GM18505 (cell line): ENCODE results near the gene SLC66A3.

Experiments
- ATAC-seq: cut with Tn5 transposase; IDR thresholded peaks from one replicate; pipeline ENCODE4 v1.9.1; 2021; ENCODE audit not compliant: unreplicated experiment
- POLR2A ChIP-seq: IDR thresholded peaks from 4 replicates; pipeline ENCODE4 v1.6.1; 2011; ENCODE audit warnings: borderline replicate concordance; ENCODE audit not compliant: insufficient read depth, insufficient read length; ENCODE audit errors: extremely low read depth

SLC66A3 gene

GRCh38 chr2:11145350-11145749 lies 9.9 kb upstream of the SLC66A3 start:
- TF ChIP-seq POLR2A: no peak
- ATAC-seq: no peak

GRCh38 chr2:11146076-11146475 lies 9.2 kb upstream of the SLC66A3 start:
- TF ChIP-seq POLR2A: no peak
- no peak for ATAC-seq

DNA sequence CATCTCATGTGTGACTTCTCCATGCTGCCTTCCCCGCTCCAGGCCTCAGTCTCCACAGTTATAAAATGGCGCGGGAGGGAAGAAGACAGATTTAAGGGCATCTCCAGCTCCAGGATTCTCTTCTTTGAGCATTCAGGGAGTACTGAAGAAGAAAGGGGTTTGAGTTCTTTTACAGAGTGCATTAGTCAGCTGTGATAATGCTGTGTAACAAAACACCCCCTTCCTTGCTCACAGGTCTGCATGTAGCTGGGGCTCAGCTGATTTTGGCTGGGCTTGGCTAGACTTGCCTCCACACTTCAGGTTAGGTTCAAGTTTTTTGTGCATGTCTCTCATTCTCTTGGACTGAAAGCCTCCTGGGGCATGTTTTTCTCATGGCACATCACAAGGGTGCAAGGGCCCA lies 8.0 kb upstream of the SLC66A3 start:
- no peak for TF ChIP-seq POLR2A
- no peak for ATAC-seq

DNA sequence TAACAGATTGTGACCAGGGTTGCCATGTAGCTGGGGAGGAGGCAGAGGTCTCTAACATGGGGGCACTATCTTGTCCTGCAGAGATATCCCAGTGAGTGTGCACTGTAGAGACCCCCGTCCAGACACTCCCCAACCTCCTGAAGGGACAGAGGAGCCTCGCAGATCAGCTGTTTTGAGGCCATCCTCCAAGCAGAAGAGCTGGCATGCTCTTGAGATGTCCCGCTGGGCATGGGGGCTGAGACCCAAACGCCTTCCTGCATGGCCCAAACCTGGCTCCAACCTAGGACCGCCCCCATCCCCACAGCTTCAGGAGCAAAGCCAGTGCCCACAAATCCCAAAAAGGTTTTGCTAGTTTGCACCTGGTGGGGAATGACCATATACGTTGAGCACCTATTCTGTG lies 2.7 kb upstream of the SLC66A3 start:
- no peak for TF ChIP-seq POLR2A
- no peak for ATAC-seq

DNA sequence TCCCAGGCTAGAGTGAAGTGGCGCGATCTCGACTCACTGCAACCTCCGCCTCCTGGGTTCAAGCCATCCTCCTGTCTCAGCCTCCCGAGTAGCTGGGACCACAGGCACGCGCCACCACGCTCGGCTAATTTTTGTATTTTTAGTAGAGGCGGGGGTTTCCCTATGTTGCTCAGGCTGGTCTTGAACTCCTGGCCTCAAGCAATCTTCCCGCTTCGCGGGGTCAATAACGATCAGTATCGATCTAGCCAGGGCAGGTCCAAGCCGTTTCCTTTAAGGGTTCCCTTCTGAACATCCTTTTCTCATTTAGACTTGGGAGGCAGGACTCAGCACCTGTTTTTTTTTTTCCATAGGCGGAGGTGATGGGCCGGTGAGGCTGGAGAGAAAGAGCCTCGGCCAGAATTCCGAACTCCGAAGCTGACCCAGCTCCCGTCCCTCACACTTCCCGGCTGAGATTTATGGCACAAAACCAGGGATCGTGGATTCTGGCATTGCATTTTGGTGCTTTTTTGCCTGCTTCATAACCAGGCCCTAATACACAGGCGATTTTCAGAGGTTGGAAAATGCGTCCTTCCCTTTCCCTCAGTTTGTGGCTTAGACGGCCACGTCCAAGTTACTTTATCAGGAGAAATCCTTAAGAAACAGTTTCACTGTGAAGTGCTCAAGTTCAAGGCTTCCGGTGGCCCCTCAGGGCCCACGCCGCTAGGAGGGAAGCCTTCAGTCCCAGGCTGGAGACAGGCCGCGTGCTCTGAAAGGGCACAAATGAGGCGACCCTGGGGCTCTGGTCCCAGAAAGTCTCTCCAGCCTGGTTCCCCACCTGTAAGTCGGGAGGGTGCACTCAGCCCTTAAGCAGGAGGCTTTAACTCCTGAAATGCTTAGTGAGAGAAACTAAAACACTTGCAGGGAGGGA lies 998 bp upstream of the SLC66A3 start:
- TF ChIP-seq POLR2A: no peak
- peak; percentile 7 for ATAC-seq

DNA sequence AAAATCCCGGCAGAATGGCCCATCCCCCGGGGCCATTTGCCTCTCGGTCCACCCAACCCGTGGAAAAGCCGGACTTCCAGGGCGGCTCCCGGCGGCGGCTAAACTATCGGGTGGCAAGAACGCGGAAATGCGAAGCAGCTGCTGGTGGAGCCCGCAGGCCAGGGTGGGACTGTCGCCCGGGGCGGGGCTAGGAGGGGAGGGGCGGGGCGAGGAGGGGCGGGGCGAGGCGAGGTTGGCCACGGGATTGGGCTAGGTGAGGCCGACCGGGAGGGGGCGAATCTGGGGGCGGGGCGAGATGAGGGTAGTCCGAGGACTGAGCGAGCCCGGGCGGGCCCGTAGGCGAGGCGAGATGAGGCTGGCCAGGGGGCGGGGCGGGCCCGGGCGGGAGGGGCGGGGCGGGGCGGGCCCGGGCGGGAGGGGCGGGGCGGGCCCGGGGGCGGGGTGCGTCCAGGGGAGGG lies 315 bp upstream of the SLC66A3 start:
- peak; percentile 73 for ATAC-seq
- peak; percentile 45 for TF ChIP-seq POLR2A

DNA sequence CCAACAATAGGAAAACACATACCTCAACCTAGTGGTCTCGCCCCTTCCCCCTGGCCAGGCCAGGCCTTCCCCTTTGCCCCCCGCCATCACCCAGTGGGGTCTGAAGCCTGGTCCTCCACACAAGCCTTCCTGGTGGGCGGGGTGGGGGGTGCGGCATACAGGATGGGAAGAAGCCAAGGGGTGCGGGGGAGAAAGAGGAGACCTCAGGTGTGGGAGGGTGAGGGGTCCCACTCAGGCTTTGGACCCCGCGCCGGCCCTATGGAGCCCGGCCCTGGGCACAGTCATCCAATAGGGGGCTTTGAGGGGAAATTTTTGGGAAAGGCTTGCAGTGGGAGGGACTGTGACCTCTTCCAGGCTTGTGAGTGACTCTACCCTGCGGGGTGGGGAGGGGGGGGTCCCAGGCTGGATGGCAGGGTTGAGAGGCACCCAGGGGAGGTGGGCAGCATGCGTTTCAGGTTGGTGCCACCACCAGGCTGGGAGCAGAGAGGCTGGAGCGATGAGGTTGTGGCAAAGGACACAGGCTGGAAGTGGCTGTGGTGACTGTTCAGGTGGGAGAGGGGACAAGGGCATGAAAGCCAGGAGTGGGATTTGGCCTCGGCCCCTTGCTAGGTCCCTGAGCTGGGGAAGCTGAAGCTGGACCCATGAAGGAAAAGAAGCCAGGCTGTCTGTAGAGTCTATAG lies 1.3 kb downstream of the SLC66A3 start:
- no peak for ATAC-seq
- TF ChIP-seq POLR2A: no peak

DNA sequence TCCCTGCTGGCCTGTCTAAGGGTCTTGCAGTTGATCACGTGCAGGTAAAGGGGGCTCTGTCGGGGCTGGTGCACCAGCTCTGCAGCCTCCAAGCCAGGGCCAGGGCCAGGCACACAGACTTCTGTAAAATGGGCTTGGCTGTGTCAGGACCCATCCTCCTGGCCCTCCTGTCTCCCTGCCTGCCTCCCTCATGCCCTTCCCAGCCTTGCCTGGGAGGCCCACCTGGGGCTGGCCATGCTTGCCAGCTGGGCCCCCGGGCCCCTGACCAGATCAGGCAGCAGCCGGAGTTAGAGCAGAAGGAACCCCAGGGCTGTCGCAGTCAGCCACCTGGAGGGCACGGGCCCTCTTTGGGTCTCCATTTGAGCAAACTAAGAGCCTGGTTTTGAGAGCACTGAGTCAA lies 2.0 kb downstream of the SLC66A3 start:
- no peak for ATAC-seq
- TF ChIP-seq POLR2A: no peak

- no peak for TF ChIP-seq POLR2A
- ATAC-seq: no peak
Observed at GRCh38 chr2:11157731-11158130, 2.5 kb downstream of the SLC66A3 start.

DNA sequence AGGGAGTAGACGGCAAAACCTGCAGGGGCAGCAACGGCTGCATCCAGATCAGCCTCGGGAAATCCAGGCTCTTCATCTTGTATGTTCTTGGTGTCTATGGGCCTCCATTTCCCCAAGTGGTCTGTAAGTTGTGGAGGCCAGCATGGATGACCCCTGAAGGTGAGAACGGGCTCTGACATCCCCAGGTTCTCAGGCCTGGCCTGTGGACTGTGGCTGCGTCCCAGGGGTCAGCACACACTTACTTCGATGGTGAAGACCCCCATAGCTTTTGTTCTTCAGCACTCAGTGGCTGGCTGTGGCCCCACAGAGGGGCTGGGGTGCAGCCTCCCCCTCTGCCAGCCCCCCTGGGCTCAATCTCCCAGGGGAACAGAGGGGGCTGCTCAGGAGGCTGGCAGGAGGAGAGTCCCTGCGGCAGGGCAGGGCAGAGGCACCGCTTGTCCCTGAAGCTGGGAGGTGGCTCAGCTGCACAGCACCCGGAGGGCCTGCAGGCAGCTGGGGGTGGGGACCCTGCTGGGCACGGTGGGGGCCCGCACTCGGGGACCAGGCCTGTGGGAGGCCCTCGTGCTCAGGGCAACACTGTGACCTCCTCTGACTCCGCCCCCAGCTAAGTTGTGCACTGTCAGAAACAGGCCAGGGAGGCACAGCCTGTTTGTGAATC lies 3.8 kb downstream of the SLC66A3 start:
- ATAC-seq: no peak

DNA sequence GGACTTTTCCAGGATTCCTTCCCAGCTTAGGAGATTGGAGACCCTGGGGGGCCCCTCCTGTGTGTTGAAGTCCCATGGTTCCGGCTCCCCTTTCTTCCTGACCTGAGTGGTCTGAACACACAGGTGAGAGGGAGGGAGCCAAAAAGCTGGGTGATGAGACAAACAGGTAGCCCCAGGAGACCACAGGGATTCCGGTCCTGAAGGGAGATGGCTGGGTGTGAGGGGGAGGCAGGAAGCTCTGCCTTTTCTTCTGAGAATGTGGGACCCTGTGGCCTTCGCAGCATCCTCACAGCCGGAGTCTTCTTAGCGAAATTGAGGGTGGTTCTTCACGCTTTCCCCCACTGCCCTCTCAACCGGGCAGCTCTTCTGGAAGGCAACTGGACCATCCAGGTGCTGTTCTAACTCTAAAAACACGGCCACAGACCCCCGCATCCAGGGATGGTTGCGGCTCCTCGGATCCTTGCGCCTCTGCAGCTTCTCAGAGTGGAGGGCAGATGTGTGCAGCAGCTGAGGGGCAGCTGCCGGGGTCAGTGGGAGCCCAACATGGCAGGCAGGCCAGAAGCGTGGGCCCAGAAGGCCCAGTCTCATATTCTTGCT lies 4.4 kb downstream of the SLC66A3 start:
- ATAC-seq: no peak
- no peak for TF ChIP-seq POLR2A

More for the DNA sequence above, 3.8 kb downstream of the SLC66A3 start:
- no peak for TF ChIP-seq POLR2A

- TF ChIP-seq POLR2A: no peak
- ATAC-seq: no peak
Observed at GRCh38 chr2:11160256-11160655, 5.0 kb downstream of the SLC66A3 start.
